ENCODE results near the gene OR8J3. TPM values are rescaled to one million over a fixed set of nuclear protein-coding genes. Genes with fewer than 3 reads are reported as not detected.

Gene OR8J3
- total and polyA plus RNA-seq, 9 of the 15 experiments (the other 6 are each of a cell fraction or from before 2014, with no cell fraction given), result not detected

DNA sequence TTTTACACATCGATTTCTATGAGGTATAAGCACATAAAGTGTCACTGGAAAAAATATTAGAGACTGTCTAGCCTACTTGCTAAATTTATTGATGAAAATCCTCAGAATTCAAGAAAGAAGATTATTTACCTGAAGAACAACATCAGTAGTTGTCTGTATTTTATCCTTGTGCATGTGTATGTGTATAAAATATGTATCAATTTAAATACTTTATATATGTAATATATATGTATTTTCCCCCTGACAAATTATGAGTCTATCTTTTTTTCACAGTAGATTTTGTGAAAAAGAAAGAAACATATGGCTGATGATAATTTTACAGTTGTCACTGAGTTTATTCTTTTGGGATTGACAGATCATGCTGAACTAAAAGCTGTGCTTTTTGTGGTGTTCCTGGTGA is 36.3 kb upstream of the OR8J3 start, which contains the start of gene OR5J2:
Gene OR5J2 (plus strand): TSS at position 301 of the 400 bp plus-strand sequence. CDS start 0 bp downstream, at position 301.
- H3K4me3 ChIP-seq, result no peak within 1 kb of the TSS
- no peak for DNase-seq (ENCODE audit: extremely low read depth in 1 of 4, low spot score in 3 of 4)
- no peaks in the 10 kb centered on the region for H3K4me1 ChIP-seq (replicated peaks in 1 of 2; ENCODE audit: control insufficient read depth in 2 of 2, insufficient read depth in 2 of 2, low read length in 2 of 2)
- intact Hi-C loops (cut with micrococcal nuclease) (no loop called here), in situ Hi-C loops (cut with MboI) (no loop called here)
- H3K4me2 ChIP-seq (ENCODE audit: insufficient read depth, low read length), result no peak within 1 kb of the TSS
- H3K36me3 ChIP-seq (ENCODE audit: control insufficient read depth, insufficient read depth, low read length), result no peaks in the 10 kb centered on the region
- H3K27me3 ChIP-seq (ENCODE audit: control insufficient read depth in 2 of 2, insufficient read depth in 2 of 2, low read length in 2 of 2), result no peaks in the 10 kb centered on the region
- no peaks in the 10 kb centered on the region for H4K20me1 ChIP-seq (replicated peaks; ENCODE audit: control insufficient read depth, insufficient read depth, low read length)
- POLR2A ChIA-PET, result no interaction called here
- no peak within 1 kb of the TSS for H3K27ac ChIP-seq (ENCODE audit: extremely low read depth, low read depth, low read length)
- no peak within 1 kb of the TSS for H3K9ac ChIP-seq (ENCODE audit: insufficient read depth in 1 of 2, low read depth in 2 of 2, low read length in 2 of 2)
- ATAC-seq, result no peak
- WGBS (ENCODE audit: insufficient coverage, low coverage, missing lambda C conversion rate), result 0% methylated on average over 1 of the region's 1 CpG
- H2AFZ ChIP-seq (ENCODE audit: low read depth, low read length), result no peak within 1 kb of the TSS
- BruUV-seq (replicated peaks), result no TSS peak
- no peak for FAIRE-seq
- H3K9me1 ChIP-seq (ENCODE audit: control insufficient read depth, insufficient read depth, low read length), result no peaks in the 10 kb centered on the region
- CTCF ChIA-PET (ENCODE audit: low intra/inter-chr PET ratio), result no interaction called here
- no peaks in the 10 kb centered on the region for H3K79me2 ChIP-seq (ENCODE audit: control insufficient read depth, insufficient read depth, low read length)
- no peaks in the 10 kb centered on the region; the same call in 1 of the 2 replicates for H3K9me3 ChIP-seq (replicated peaks; ENCODE audit: control insufficient read depth, insufficient read depth, low read depth, low read length)
- TF ChIP-seq SRSF9 (IDR thresholded peaks at IDR 0.05; ENCODE audit: borderline replicate concordance, low read depth, low read length) (no peak), SRSF1 (IDR thresholded peaks at IDR 0.05; ENCODE audit: low read depth, low read length) (no peak), KLF10 (CRISPR knock-in tag; IDR thresholded peaks at IDR 0.05) (no peak), RBM22 (IDR thresholded peaks at IDR 0.05; ENCODE audit: low read depth, low read length, poor library complexity, severe bottlenecking) (no peak), TAF9B (IDR thresholded peaks at IDR 0.05; ENCODE audit: partially characterized antibody) (no peak), ZNF224 (CRISPR knock-in tag; IDR thresholded peaks at IDR 0.05) (no peak), SNIP1 (IDR thresholded peaks at IDR 0.05; ENCODE audit: low read depth) (no peak), SMARCA5 (IDR thresholded peaks at IDR 0.05) (no peak), MIER1 (IDR thresholded peaks at IDR 0.05; ENCODE audit: low read depth) (no peak), ZC3H11A (IDR thresholded peaks at IDR 0.05; ENCODE audit: low read depth, low read length) (no peak), ZEB2 (IDR thresholded peaks at IDR 0.05) (no peak), ZNF551 (CRISPR knock-in tag; IDR thresholded peaks at IDR 0.05) (no peak), FOSL1 (tag; conservative IDR thresholded peaks at IDR 0.05) (no peak), ZNF445 (CRISPR knock-in tag; IDR thresholded peaks at IDR 0.05; ENCODE audit: low read depth) (no peak), FOXK1 (CRISPR knock-in tag; IDR thresholded peaks at IDR 0.05; ENCODE audit: borderline replicate concordance) (no peak)
- TF ChIP-seq, protein P1, sequence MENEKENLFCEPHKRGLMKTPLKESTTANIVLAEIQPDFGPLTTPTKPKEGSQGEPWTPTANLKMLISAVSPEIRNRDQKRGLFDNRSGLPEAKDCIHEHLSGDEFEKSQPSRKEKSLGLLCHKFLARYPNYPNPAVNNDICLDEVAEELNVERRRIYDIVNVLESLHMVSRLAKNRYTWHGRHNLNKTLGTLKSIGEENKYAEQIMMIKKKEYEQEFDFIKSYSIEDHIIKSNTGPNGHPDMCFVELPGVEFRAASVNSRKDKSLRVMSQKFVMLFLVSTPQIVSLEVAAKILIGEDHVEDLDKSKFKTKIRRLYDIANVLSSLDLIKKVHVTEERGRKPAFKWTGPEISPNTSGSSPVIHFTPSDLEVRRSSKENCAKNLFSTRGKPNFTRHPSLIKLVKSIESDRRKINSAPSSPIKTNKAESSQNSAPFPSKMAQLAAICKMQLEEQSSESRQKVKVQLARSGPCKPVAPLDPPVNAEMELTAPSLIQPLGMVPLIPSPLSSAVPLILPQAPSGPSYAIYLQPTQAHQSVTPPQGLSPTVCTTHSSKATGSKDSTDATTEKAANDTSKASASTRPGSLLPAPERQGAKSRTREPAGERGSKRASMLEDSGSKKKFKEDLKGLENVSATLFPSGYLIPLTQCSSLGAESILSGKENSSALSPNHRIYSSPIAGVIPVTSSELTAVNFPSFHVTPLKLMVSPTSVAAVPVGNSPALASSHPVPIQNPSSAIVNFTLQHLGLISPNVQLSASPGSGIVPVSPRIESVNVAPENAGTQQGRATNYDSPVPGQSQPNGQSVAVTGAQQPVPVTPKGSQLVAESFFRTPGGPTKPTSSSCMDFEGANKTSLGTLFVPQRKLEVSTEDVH (IDR thresholded peaks at IDR 0.05; ENCODE audit: low read depth, partially characterized antibody), result no peak
- TF ChIP-seq, protein P2, sequence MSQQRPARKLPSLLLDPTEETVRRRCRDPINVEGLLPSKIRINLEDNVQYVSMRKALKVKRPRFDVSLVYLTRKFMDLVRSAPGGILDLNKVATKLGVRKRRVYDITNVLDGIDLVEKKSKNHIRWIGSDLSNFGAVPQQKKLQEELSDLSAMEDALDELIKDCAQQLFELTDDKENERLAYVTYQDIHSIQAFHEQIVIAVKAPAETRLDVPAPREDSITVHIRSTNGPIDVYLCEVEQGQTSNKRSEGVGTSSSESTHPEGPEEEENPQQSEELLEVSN (IDR thresholded peaks at IDR 0.05; ENCODE audit: borderline replicate concordance in 1 of 2, extremely low read depth in 1 of 2, insufficient read depth in 1 of 2, insufficient read length in 1 of 2, low read depth in 1 of 2, low read length in 1 of 2, poor library complexity in 1 of 2, severe bottlenecking in 1 of 2), result no peak
- TF ChIP-seq, protein P3, sequence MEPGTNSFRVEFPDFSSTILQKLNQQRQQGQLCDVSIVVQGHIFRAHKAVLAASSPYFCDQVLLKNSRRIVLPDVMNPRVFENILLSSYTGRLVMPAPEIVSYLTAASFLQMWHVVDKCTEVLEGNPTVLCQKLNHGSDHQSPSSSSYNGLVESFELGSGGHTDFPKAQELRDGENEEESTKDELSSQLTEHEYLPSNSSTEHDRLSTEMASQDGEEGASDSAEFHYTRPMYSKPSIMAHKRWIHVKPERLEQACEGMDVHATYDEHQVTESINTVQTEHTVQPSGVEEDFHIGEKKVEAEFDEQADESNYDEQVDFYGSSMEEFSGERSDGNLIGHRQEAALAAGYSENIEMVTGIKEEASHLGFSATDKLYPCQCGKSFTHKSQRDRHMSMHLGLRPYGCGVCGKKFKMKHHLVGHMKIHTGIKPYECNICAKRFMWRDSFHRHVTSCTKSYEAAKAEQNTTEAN (CRISPR knock-in tag; IDR thresholded peaks at IDR 0.05), result no peak
- TF ChIP-seq, protein P4, sequence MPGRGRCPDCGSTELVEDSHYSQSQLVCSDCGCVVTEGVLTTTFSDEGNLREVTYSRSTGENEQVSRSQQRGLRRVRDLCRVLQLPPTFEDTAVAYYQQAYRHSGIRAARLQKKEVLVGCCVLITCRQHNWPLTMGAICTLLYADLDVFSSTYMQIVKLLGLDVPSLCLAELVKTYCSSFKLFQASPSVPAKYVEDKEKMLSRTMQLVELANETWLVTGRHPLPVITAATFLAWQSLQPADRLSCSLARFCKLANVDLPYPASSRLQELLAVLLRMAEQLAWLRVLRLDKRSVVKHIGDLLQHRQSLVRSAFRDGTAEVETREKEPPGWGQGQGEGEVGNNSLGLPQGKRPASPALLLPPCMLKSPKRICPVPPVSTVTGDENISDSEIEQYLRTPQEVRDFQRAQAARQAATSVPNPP (IDR thresholded peaks at IDR 0.05; ENCODE audit: borderline replicate concordance, insufficient read depth, insufficient read length), result no peak

Measured in K562 (cell line).